B cell (primary cell): Measurements from ENCODE around the gene IKZF2.

Experiments
- EZH2 ChIP-seq: IDR thresholded peaks from 2 replicates; pipeline ENCODE4 v1.6.1; 2012; ENCODE audit warnings: borderline replicate concordance, low read depth, mild to moderate bottlenecking, moderate library complexity, low read length; ENCODE audit not compliant: insufficient read depth, poor library complexity, severe bottlenecking
- TF ChIP-seq, protein P1 (sequence below): fragments of 200-600 bp; IDR thresholded peaks from one replicate; pipeline ENCODE4 v1.8.0; 2022; ENCODE audit warnings: antibody characterized with exemption, mild to moderate bottlenecking

DNA sequence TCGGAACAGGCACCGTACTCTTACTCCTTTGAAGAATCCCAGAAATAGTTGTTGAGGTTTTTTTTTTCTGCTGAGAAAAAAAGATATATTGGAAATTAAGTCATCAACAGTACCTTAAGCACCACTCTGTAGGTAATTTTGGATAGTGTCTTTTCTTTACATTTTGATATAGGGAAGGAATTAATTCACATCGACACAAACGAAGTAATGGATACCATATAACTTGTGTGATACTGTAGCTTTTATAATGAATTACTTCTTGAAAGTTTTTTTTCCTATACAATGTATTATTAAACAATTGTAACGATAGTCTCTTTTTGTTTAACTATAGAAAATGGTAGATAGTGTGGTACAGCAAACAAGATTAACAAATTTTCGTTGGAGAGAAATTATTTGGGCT lies 1.5 kb upstream of the IKZF2 start:
- TF ChIP-seq, protein P1, sequence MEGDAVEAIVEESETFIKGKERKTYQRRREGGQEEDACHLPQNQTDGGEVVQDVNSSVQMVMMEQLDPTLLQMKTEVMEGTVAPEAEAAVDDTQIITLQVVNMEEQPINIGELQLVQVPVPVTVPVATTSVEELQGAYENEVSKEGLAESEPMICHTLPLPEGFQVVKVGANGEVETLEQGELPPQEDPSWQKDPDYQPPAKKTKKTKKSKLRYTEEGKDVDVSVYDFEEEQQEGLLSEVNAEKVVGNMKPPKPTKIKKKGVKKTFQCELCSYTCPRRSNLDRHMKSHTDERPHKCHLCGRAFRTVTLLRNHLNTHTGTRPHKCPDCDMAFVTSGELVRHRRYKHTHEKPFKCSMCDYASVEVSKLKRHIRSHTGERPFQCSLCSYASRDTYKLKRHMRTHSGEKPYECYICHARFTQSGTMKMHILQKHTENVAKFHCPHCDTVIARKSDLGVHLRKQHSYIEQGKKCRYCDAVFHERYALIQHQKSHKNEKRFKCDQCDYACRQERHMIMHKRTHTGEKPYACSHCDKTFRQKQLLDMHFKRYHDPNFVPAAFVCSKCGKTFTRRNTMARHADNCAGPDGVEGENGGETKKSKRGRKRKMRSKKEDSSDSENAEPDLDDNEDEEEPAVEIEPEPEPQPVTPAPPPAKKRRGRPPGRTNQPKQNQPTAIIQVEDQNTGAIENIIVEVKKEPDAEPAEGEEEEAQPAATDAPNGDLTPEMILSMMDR: no peak
- TF ChIP-seq EZH2: no peak
